GM12872 (cell line): ENCODE data around the gene PIGW.

Experiments
- CTCF ChIP-seq: IDR thresholded peaks from 3 replicates; pipeline ENCODE4 v1.5.1; 2011; ENCODE audit warnings: low read depth, mild to moderate bottlenecking, low read length, moderate library complexity; ENCODE audit not compliant: insufficient read depth

The PIGW gene

GRCh38 chr17:36544044-36544306 lies 9.2 kb downstream of the PIGW start:
- TF ChIP-seq CTCF: 0 out of 3 replicates have a peak, but pooled peaks have one; percentile 18

- TF ChIP-seq CTCF: no peak
Measured at GRCh38 chr17:36544307-36545076, 9.7 kb downstream of the PIGW start, which contains the start of gene GGNBP2. GGNBP2 (plus strand) TSS chr17:36544919; CDS start chr17:36545725, 806 bp downstream.

GRCh38 chr17:36545077-36545464 lies 10.3 kb downstream of the PIGW start:
- no peak for TF ChIP-seq CTCF

GRCh38 chr17:36545465-36546417 lies 11.0 kb downstream of the PIGW start:
- 0 out of 3 replicates have a peak, but pooled peaks have one; percentile 11 for TF ChIP-seq CTCF

GRCh38 chr17:36546418-36547093 lies 11.8 kb downstream of the PIGW start:
- TF ChIP-seq CTCF: no peak

- TF ChIP-seq CTCF: no peak
Measured at GRCh38 chr17:36547776-36548175, 13.0 kb downstream of the PIGW start.
